B cell (primary cell): ENCODE measurements around the gene ALKBH2. TPM values are rescaled to one million over a fixed set of nuclear protein-coding genes. Genes with fewer than 3 reads are reported as not detected.

Source experiments
- ATAC-seq: fragments of 200-7000 bp; cut with Tn5 transposase; one replicate; pipeline ENCODE4 v1.10.0; 2021; ENCODE audit warnings: low read depth, mild to moderate bottlenecking, moderate number of reproducible peaks, moderate library complexity
- CTCF ChIA-PET: fragments of 350-600 bp; sonication (Branson Sonifier 250); formaldehyde crosslinking; loops from one replicate; lab custom pipeline; 2021; ENCODE audit warnings: antibody characterized with exemption, inconsistent platforms; lab: Charles Lee
- POLR2A ChIA-PET: fragments of 350-600 bp; sonication (Branson Sonifier 250); formaldehyde crosslinking; loops from one replicate; lab custom pipeline; 2021; ENCODE audit warnings: antibody characterized with exemption; lab: Charles Lee
- DNase-seq: peaks from one replicate; pipeline ENCODE4 v3.0.0; 2013
- H2AFZ ChIP-seq: 2 replicates; pipeline ENCODE4 v1.6.1; 2012; ENCODE audit warnings: mild to moderate bottlenecking, low read depth, low read length; ENCODE audit not compliant: insufficient read depth, poor library complexity, severe bottlenecking
- H3K27ac ChIP-seq, 2 donors: 1 replicate in 1 of 2; 2 replicates in 1 of 2; pipeline ENCODE4 v1.5.1; 2012 to 2013; ENCODE audit warnings: low read length in 2 of 2, mild to moderate bottlenecking in 2 of 2, moderate library complexity in 1 of 2
- H3K27me3 ChIP-seq, 4 experiments: fragments of 200-600 bp in 1 of 4; sonication (generic) in 1 of 4; replicated peaks in 1 of 4; 1 replicate in 2 of 4; 2 replicates in 2 of 4; pipeline versions ENCODE4 v1.6.1 to v1.7.0; 2013 to 2016; ENCODE audit warnings: low read length in 3 of 4, mild to moderate bottlenecking in 2 of 4, mixed read lengths in 1 of 4, moderate library complexity in 1 of 4; ENCODE audit not compliant: insufficient read depth in 4 of 4, control insufficient read depth in 3 of 4; ENCODE audit errors: control extremely low read depth in 1 of 4
- H3K36me3 ChIP-seq, 2 experiments: replicated peaks in 1 of 2; 1 replicate in 1 of 2; 2 replicates in 1 of 2; pipeline versions ENCODE4 v1.6.1 to v1.7.1; 2013; ENCODE audit warnings: low read length in 1 of 2; ENCODE audit not compliant: insufficient read depth in 2 of 2, control insufficient read depth in 1 of 2; ENCODE audit errors: control extremely low read depth in 1 of 2, extremely low read depth in 1 of 2
- H3K4me1 ChIP-seq, 2 donors: fragments of 200-600 bp in 1 of 2; sonication (generic) in 1 of 2; 1 replicate in 1 of 2; 2 replicates in 1 of 2; pipeline versions ENCODE4 v1.5.1 to v1.6.1; 2013 to 2017; ENCODE audit warnings: low read length in 2 of 2; ENCODE audit not compliant: control insufficient read depth in 2 of 2, insufficient read depth in 2 of 2
- H3K4me2 ChIP-seq: replicated peaks from 2 replicates; pipeline ENCODE3; 2012; ENCODE audit warnings: mild to moderate bottlenecking, low read depth, low read length; ENCODE audit not compliant: poor library complexity, severe bottlenecking
- H3K4me3 ChIP-seq, 5 experiments: fragments of 200-600 bp in 1 of 5; sonication (generic) in 1 of 5; 1 replicate in 3 of 5; 2 replicates in 2 of 5; pipeline versions ENCODE4 v1.5.1 to v1.7.0; 2011 to 2016; ENCODE audit warnings: low read length in 4 of 5, mild to moderate bottlenecking in 4 of 5, low read depth in 2 of 5, control low read depth in 1 of 5, moderate library complexity in 1 of 5; ENCODE audit not compliant: insufficient read depth in 1 of 5; ENCODE audit errors: control extremely low read depth in 1 of 5, extremely low read depth in 1 of 5
- H3K79me2 ChIP-seq: fragments of 200-600 bp; sonication (generic); one replicate; pipeline ENCODE4 v1.6.0; 2016; ENCODE audit warnings: low read length; ENCODE audit not compliant: control insufficient read depth, insufficient read depth
- H3K9ac ChIP-seq: fragments of 200-600 bp; sonication (generic); 2 replicates; pipeline ENCODE4 v1.6.1; 2017; ENCODE audit warnings: mild to moderate bottlenecking, low read length, moderate library complexity
- H3K9me3 ChIP-seq, 3 donors: one replicate each; pipeline versions ENCODE4 v1.6.1 to v1.7.1; 2013; ENCODE audit warnings: low read length in 2 of 3; ENCODE audit not compliant: control insufficient read depth in 2 of 3, insufficient read depth in 1 of 3; ENCODE audit errors: control extremely low read depth in 1 of 3
- H4K20me1 ChIP-seq: 2 replicates; pipeline ENCODE4 v1.6.0; 2012; ENCODE audit warnings: mild to moderate bottlenecking, low read length; ENCODE audit not compliant: insufficient read depth, control insufficient read depth, poor library complexity, severe bottlenecking
- H3K27ac Mint-ChIP-seq: one replicate; pipeline ENCODE4 v1.8.0; 2021; ENCODE audit warnings: mixed read lengths
- H3K27me3 Mint-ChIP-seq: one replicate; pipeline ENCODE4 v1.8.0; 2021; ENCODE audit warnings: mixed read lengths
- H3K4me1 Mint-ChIP-seq: one replicate; pipeline ENCODE4 v1.8.0; 2021; ENCODE audit warnings: mixed read lengths
- H3K4me3 Mint-ChIP-seq: one replicate; pipeline ENCODE4 v1.8.0; 2021; ENCODE audit warnings: mixed read lengths
- H3K9me3 Mint-ChIP-seq: one replicate; pipeline ENCODE4 v1.8.0; 2022; ENCODE audit warnings: mixed read lengths; ENCODE audit not compliant: insufficient read depth
- EZH2 ChIP-seq: IDR thresholded peaks from 2 replicates; pipeline ENCODE4 v1.6.1; 2012; ENCODE audit warnings: borderline replicate concordance, low read depth, mild to moderate bottlenecking, moderate library complexity, low read length; ENCODE audit not compliant: insufficient read depth, poor library complexity, severe bottlenecking
- WGBS: methylation state at CpG from one replicate; pipeline ENCODE4 v1.1.5; 2013; ENCODE audit warnings: missing lambda C conversion rate; ENCODE audit not compliant: insufficient coverage; 5-methylcytosine and 5-hydroxymethylcytosine counted together
- intact Hi-C: fragments of 100-400 bp; cut with micrococcal nuclease; formaldehyde crosslinking; loops from one replicate; pipeline ENCODE4 v1.10.0; 2022
- polyA plus RNA-seq: library from polyadenylated mRNA; depleted of rRNA; stranded (reverse); fragments of >200 nt; gene quantifications from 2 replicates; pipeline ENCODE4 v1.2.3, GENCODE V29; 2012
- total RNA-seq, 2 donors: library from RNA; stranded (reverse); fragments of 120-200 nt in 1 of 2; gene quantifications; 1 replicate in 1 of 2; 2 replicates in 1 of 2; pipeline versions ENCODE4 v1.2.3 to v1.2.4, GENCODE V29; 2013 to 2022
- TF ChIP-seq, protein P1 (sequence below): fragments of 200-600 bp; IDR thresholded peaks from one replicate; pipeline ENCODE4 v1.8.0; 2022; ENCODE audit warnings: antibody characterized with exemption, mild to moderate bottlenecking

ALKBH2 gene
- total and polyA plus RNA-seq, 2 donors (not counting 1 experiment from before 2014, with no cell fraction given), result 14.6 TPM

DNA sequence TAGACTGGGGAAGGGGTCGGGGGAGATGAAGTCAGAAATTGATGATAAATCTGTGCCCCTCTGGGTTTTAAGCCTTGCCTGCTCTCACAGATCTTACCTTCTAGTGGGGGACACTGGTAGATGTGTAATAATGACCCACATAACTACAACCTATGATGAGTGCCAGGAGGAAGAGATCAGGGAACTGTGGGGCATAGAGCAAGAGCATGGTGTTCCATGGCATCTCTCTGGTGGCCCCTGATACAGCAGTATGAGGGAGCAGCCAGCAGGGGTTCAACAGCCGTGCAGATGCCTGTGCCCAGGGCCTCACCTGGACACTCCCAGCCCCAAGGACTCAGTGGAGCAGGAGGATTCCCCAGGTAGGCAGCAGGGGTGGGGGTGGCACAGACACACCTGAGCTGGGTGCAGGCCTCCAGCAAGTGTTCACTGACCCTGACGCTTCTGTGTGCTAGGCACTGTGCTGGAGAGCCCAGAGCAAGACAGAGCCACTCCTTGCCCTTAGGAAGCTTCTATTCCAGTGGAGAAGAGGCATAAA lies 28.1 kb upstream of the ALKBH2 start:
- Mint-ChIP-seq H3K4me3 (no peak overlapping the region), H3K4me1 (no peaks in the 10 kb centered on the region), H3K9me3 (no peaks in the 10 kb centered on the region), H3K27me3 (no peaks in the 10 kb centered on the region), H3K27ac (no peak overlapping the region)
- DNase-seq (no peak), ATAC-seq (no peak)
- intact Hi-C loops, result no loop called here
- Histone ChIP-seq H3K4me3 (no peak overlapping the region), H4K20me1 (no peaks in the 10 kb centered on the region), H2AFZ (no peak overlapping the region), H3K36me3 (no peaks in the 10 kb centered on the region), H3K4me1 (no peaks in the 10 kb centered on the region), H3K4me2 (no peak overlapping the region), H3K9ac (no peak overlapping the region), H3K9me3 (no peaks in the 10 kb centered on the region), H3K27me3 (no peaks in the 10 kb centered on the region), H3K27ac (no peak overlapping the region), H3K79me2 (no peaks in the 10 kb centered on the region)
- WGBS, result 90% methylated on average over 2 of the region's 3 CpGs
- ChIA-PET POLR2A (no interaction called here), CTCF (interaction anchor here (2.6 kb wide), 1 partner anchor 9 kb away, joined by 8 read pairs; no protein-coding TSS in a partner anchor)
- TF ChIP-seq, protein P1, sequence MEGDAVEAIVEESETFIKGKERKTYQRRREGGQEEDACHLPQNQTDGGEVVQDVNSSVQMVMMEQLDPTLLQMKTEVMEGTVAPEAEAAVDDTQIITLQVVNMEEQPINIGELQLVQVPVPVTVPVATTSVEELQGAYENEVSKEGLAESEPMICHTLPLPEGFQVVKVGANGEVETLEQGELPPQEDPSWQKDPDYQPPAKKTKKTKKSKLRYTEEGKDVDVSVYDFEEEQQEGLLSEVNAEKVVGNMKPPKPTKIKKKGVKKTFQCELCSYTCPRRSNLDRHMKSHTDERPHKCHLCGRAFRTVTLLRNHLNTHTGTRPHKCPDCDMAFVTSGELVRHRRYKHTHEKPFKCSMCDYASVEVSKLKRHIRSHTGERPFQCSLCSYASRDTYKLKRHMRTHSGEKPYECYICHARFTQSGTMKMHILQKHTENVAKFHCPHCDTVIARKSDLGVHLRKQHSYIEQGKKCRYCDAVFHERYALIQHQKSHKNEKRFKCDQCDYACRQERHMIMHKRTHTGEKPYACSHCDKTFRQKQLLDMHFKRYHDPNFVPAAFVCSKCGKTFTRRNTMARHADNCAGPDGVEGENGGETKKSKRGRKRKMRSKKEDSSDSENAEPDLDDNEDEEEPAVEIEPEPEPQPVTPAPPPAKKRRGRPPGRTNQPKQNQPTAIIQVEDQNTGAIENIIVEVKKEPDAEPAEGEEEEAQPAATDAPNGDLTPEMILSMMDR, result no peak
- TF ChIP-seq EZH2, result no peak

DNA sequence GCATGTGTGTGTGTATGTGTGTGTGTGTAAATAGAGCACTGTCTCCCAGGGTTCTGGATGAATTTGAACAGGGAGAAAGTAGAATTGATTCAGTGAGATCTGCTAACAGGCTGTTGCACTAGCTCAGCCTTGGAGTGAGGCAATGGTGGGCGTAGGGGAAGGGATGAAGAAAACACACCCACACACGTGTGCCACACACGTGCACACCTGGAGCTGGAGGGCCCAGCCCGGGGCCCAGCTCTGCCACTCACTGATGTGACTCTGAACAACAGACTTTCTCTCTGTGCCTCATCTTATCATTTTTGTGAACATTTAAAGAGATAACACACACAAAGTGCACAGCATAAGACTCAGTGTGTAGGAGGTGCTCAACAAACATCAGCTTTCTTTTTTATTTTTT lies 27.3 kb upstream of the ALKBH2 start:
- peaks cover 2% of the 10 kb centered on the region for H3K4me1 Mint-ChIP-seq
- ChIA-PET CTCF (interaction anchor here (1.7 kb wide), 1 partner anchor 9 kb away, joined by 7 read pairs; no protein-coding TSS in a partner anchor), POLR2A (no interaction called here)
- H3K4me1 ChIP-seq, result no peaks in the 10 kb centered on the region
- H3K4me3 Mint-ChIP-seq, result no peak overlapping the region
- H3K27ac ChIP-seq, result no peak overlapping the region
- no peaks in the 10 kb centered on the region for H3K27me3 Mint-ChIP-seq
- H3K9me3 ChIP-seq, result no peaks in the 10 kb centered on the region
- H3K79me2 ChIP-seq, result no peaks in the 10 kb centered on the region
- H2AFZ ChIP-seq, result no peak overlapping the region
- 60% methylated on average over 1 of the region's 4 CpGs for WGBS
- H4K20me1 ChIP-seq, result no peaks in the 10 kb centered on the region
- intact Hi-C loops, result no loop called here
- ATAC-seq (no peak), DNase-seq (no peak)
- H3K27me3 ChIP-seq, result no peaks in the 10 kb centered on the region
- H3K9me3 Mint-ChIP-seq, result no peaks in the 10 kb centered on the region
- no peaks in the 10 kb centered on the region for H3K36me3 ChIP-seq
- no peak overlapping the region for H3K27ac Mint-ChIP-seq
- H3K9ac ChIP-seq, result no peak overlapping the region
- H3K4me2 ChIP-seq, result no peak overlapping the region
- no peak for TF ChIP-seq EZH2
- TF ChIP-seq, protein P1, result no peak
- no peak overlapping the region for H3K4me3 ChIP-seq
